K562 (cell line): ENCODE data around the gene TRMT44. TPM values are rescaled to one million over a fixed set of nuclear protein-coding genes. Genes with fewer than 3 reads are reported as not detected.

Experiments
- BHLHE40 ChIP-seq: IDR thresholded peaks from 2 replicates; pipeline ENCODE4 v1.6.1; 2011; ENCODE audit warnings: low read length, improper control_type of control experiment
- CHCHD3 ChIP-seq: fragments of 250-450 bp; sonication (Bioruptor Pico); IDR thresholded peaks from 2 replicates; pipeline ENCODE4 v2.1.2; 2022; ENCODE audit warnings: mild to moderate bottlenecking
- CXXC5 ChIP-seq: fragments of 250-450 bp; sonication (Bioruptor Pico); IDR thresholded peaks from 2 replicates; pipeline ENCODE4 v1.8.0; 2022; ENCODE audit warnings: inconsistent platforms, mild to moderate bottlenecking, moderate library complexity
- DIDO1 ChIP-seq: fragments of 450-650 bp; IDR thresholded peaks from 2 replicates; pipeline ENCODE4 v1.6.1; 2016; ENCODE audit warnings: low read depth, missing biosample characterization, missing genetic modification characterization
- ETS2 ChIP-seq: IDR thresholded peaks from 2 replicates; pipeline ENCODE4 v1.6.1; 2016; ENCODE audit warnings: borderline replicate concordance, missing genetic modification characterization, mild to moderate bottlenecking, moderate library complexity, missing compliant biosample characterization; ENCODE audit not compliant: poor library complexity, severe bottlenecking
- ETV6 ChIP-seq, 3 experiments: fragments of 150-350 bp in 1 of 3; sonication (generic) in 1 of 3; formaldehyde crosslinking in 1 of 3; IDR thresholded peaks; 2 replicates each; pipeline versions ENCODE4 v1.6.1 to v1.8.0; 2014 to 2022; ENCODE audit warnings: borderline replicate concordance in 2 of 3, low read depth in 2 of 3, antibody characterized with exemption in 1 of 3, low read length in 1 of 3, mild to moderate bottlenecking in 1 of 3, missing genetic modification reagents in 1 of 3
- IFI16 ChIP-seq: fragments of 250-450 bp; sonication (Bioruptor Pico); IDR thresholded peaks from 2 replicates; pipeline ENCODE4 v2.1.2; 2022; ENCODE audit warnings: mild to moderate bottlenecking, inconsistent platforms
- IRF1 ChIP-seq: sonication (generic); formaldehyde crosslinking; IDR thresholded peaks from 2 replicates; pipeline ENCODE4 v1.8.0; 2022; ENCODE audit warnings: missing genetic modification reagents, mild to moderate bottlenecking, borderline replicate concordance
- KLF13 ChIP-seq: fragments of 450-650 bp; IDR thresholded peaks from 2 replicates; pipeline ENCODE4 v1.6.1; 2016; ENCODE audit warnings: missing genetic modification characterization, low read depth, mild to moderate bottlenecking, missing compliant biosample characterization, moderate library complexity, borderline replicate concordance
- NUFIP1 ChIP-seq: fragments of 450-650 bp; IDR thresholded peaks from 2 replicates; pipeline ENCODE4 v1.6.1; 2018; ENCODE audit not compliant: partially characterized antibody
- PPARD ChIP-seq: fragments of 250-450 bp; sonication (Bioruptor Pico); IDR thresholded peaks from 2 replicates; pipeline ENCODE4 v1.8.0; 2022; ENCODE audit warnings: inconsistent platforms, mild to moderate bottlenecking, moderate library complexity
- RFX7 ChIP-seq: fragments of 250-450 bp; sonication (Bioruptor Pico); IDR thresholded peaks from 2 replicates; pipeline ENCODE4 v1.5.1; 2021; ENCODE audit warnings: mild to moderate bottlenecking
- SMARCA4 ChIP-seq: fragments of 450-650 bp; IDR thresholded peaks from 2 replicates; pipeline ENCODE4 v1.6.1; 2016
- SUPT5H ChIP-seq: fragments of 450-650 bp; IDR thresholded peaks from 2 replicates; pipeline ENCODE4 v1.6.1; 2016
- TBL1XR1 ChIP-seq, 2 experiments: IDR thresholded peaks; 2 replicates each; pipeline ENCODE4 v1.6.1; 2012; ENCODE audit warnings: improper control_type of control experiment in 2 of 2, low read length in 2 of 2, mild to moderate bottlenecking in 1 of 2
- VEZF1 ChIP-seq: fragments of 200-800 bp; sonication (Bioruptor generic); IDR thresholded peaks from 2 replicates; pipeline ENCODE4 v1.6.1; 2017; ENCODE audit warnings: missing genetic modification characterization, missing compliant biosample characterization
- ZBED1 ChIP-seq: IDR thresholded peaks from 2 replicates; pipeline ENCODE4 v1.6.1; 2014
- ZBTB9 ChIP-seq: fragments of 450-650 bp; formaldehyde crosslinking; IDR thresholded peaks from 2 replicates; pipeline ENCODE4 v1.4.0; 2020; ENCODE audit warnings: mild to moderate bottlenecking, moderate library complexity
- ZFP1 ChIP-seq: fragments of 450-650 bp; formaldehyde crosslinking; IDR thresholded peaks from 2 replicates; pipeline ENCODE4 v1.4.0; 2020; ENCODE audit warnings: mild to moderate bottlenecking, mixed read lengths
- ZNF134 ChIP-seq: fragments of 250-450 bp; sonication (Bioruptor Pico); conservative IDR thresholded peaks from 2 replicates; pipeline ENCODE4 v1.4.0; 2020
- ZNF165 ChIP-seq: fragments of 250-450 bp; sonication (Bioruptor Pico); IDR thresholded peaks from 2 replicates; pipeline ENCODE4 v1.4.0; 2020; ENCODE audit warnings: borderline replicate concordance
- ZNF277 ChIP-seq: fragments of 250-450 bp; sonication (Bioruptor Pico); IDR thresholded peaks from 2 replicates; pipeline ENCODE4 v1.8.0; 2022; ENCODE audit warnings: inconsistent platforms, mild to moderate bottlenecking, moderate library complexity, borderline replicate concordance
- ZNF785 ChIP-seq: fragments of 250-450 bp; sonication (Bioruptor Pico); IDR thresholded peaks from 2 replicates; pipeline ENCODE4 v1.4.0; 2020; ENCODE audit warnings: mild to moderate bottlenecking
- polyA plus RNA-seq, 8 experiments: library from polyadenylated mRNA; depleted of rRNA in 4 of 8; stranded (reverse) in 5 of 8; unstranded in 3 of 8; fragments of >200 nt; fragmentation: Nextera tagmentation in 2 of 8; fragmentation: Illumina TruSeq in 1 of 8; extraction: Ambion mirVana in 2 of 8; extraction: Trizol in 1 of 8; gene quantifications; 2 replicates each; pipeline versions ENCODE4 v1.2.1 to v1.2.3, GENCODE V29; 2011 to 2014; ENCODE audit warnings: inconsistent platforms in 1 of 8, missing spikeins in 1 of 8
- total RNA-seq, 7 experiments: library from RNA; depleted of rRNA in 6 of 7; stranded (reverse); fragments of >200 nt in 6 of 7; fragmentation: Illumina TruSeq in 2 of 7; extraction: Trizol in 2 of 7; gene quantifications; 2 replicates each; pipeline versions ENCODE4 v1.2.1 to v1.2.3, GENCODE V29; 2011 to 2021; ENCODE audit warnings: low replicate concordance in 1 of 7

TRMT44 gene
- total and polyA plus RNA-seq, 9 of the 15 experiments (the other 6 are each of a cell fraction or from before 2014, with no cell fraction given), result 1.2 to 18.6 (median 10.0) TPM

GRCh38 chr4:8478801-8479744, 38.5 kb downstream of the TRMT44 start (continued):
- TF ChIP-seq KLF13 (peak; percentile 39; the same call in 1 of the 2 replicates), ZBED1 (no peak), ETS2 (tag) (peak; percentile 60), ETV6 (IDR thresholded peaks at IDR 0.05; ENCODE audit: borderline replicate concordance in 1 of 2, low read depth in 2 of 2, low read length in 1 of 2) (no peak), ETV6 (CRISPR knock-in tag; IDR thresholded peaks at IDR 0.05; ENCODE audit: borderline replicate concordance) (no peak), PPARD (CRISPR knock-in tag) (no peak), DIDO1 (no peak), RFX7 (CRISPR knock-in tag) (no peak), CXXC5 (CRISPR knock-in tag) (peak; percentile 95), CHCHD3 (CRISPR knock-in tag) (no peak), BHLHE40 (peak; percentile 67), ZNF165 (CRISPR knock-in tag) (no peak), TBL1XR1 (IDR thresholded peaks at IDR 0.05; ENCODE audit: low read length in 2 of 2) (peak in 1 of 2 experiments; percentile 75; a peak in 2 of 4 replicates), ZNF785 (CRISPR knock-in tag) (no peak), NUFIP1 (peak; percentile 51), SUPT5H (no peak), VEZF1 (peak; percentile 25; the same call in 1 of the 2 replicates), IRF1 (CRISPR knock-in tag) (no peak), SMARCA4 (peak; percentile 87), ZBTB9 (CRISPR knock-in tag) (0 out of 2 replicates have a peak, but pooled peaks have one; percentile 26), IFI16 (CRISPR knock-in tag) (0 out of 2 replicates have a peak, but pooled peaks have one; percentile 46), ZNF134 (no peak), ZFP1 (CRISPR knock-in tag) (no peak), ZNF277 (no peak)
